GM23338 (cell line): ENCODE measurements around the gene ENPP1. TPM values are rescaled to one million over a fixed set of nuclear protein-coding genes. Genes with fewer than 3 reads are reported as not detected.

Experiments used
- ATAC-seq: fragments of 200-7000 bp; cut with Tn5 transposase; 3 replicates; pipeline ENCODE4 v1.9.1; 2020
- DNase-seq: peaks from one replicate; pipeline ENCODE4 v3.0.0-alpha.2; 2015; ENCODE audit warnings: low spot score
- H2AFZ ChIP-seq: fragments of 200-600 bp; sonication (generic); 2 replicates; pipeline ENCODE4 v1.8.0; 2016; ENCODE audit warnings: antibody characterized with exemption, mild to moderate bottlenecking, moderate library complexity
- H3F3A ChIP-seq: fragments of 200-600 bp; sonication (generic); replicated peaks from 2 replicates; pipeline ENCODE4 v1.8.0; 2017; ENCODE audit warnings: antibody characterized with exemption, mixed run types, low read depth
- H3K27ac ChIP-seq: fragments of 200-600 bp; sonication (generic); 2 replicates; pipeline ENCODE4 v1.6.1; 2016; ENCODE audit warnings: low read depth
- H3K27me3 ChIP-seq: fragments of 200-600 bp; sonication (generic); 2 replicates; pipeline ENCODE4 v1.8.0; 2016; ENCODE audit warnings: mild to moderate bottlenecking, mixed run types, moderate library complexity; ENCODE audit not compliant: insufficient read depth
- H3K36me3 ChIP-seq: fragments of 200-600 bp; sonication (generic); 2 replicates; pipeline ENCODE4 v1.8.0; 2016; ENCODE audit warnings: mild to moderate bottlenecking; ENCODE audit not compliant: insufficient read depth
- H3K4me1 ChIP-seq: fragments of 200-600 bp; sonication (generic); 2 replicates; pipeline ENCODE4 v1.8.0; 2016; ENCODE audit warnings: mild to moderate bottlenecking, moderate library complexity; ENCODE audit not compliant: insufficient read depth
- H3K4me2 ChIP-seq: fragments of 200-600 bp; sonication (generic); 2 replicates; pipeline ENCODE4 v1.7.1; 2017; ENCODE audit warnings: mixed run types
- H3K4me3 ChIP-seq: fragments of 200-600 bp; sonication (generic); 2 replicates; pipeline ENCODE4 v1.6.1; 2016; ENCODE audit warnings: mixed run types
- H3K79me2 ChIP-seq: fragments of 200-600 bp; sonication (generic); replicated peaks from 2 replicates; pipeline ENCODE4 v1.8.0; 2017; ENCODE audit warnings: mild to moderate bottlenecking; ENCODE audit not compliant: insufficient read depth
- H3K9me2 ChIP-seq: fragments of 200-600 bp; sonication (generic); 2 replicates; pipeline ENCODE4 v1.8.0; 2017; ENCODE audit not compliant: insufficient read depth
- H4K20me1 ChIP-seq: fragments of 200-600 bp; sonication (generic); replicated peaks from 2 replicates; pipeline ENCODE4 v1.8.0; 2017; ENCODE audit warnings: mild to moderate bottlenecking; ENCODE audit not compliant: insufficient read depth
- H3K27ac Mint-ChIP-seq: 2 replicates; pipeline ENCODE4 v1.8.0; 2020; ENCODE audit warnings: inconsistent platforms, mild to moderate bottlenecking, moderate library complexity, mixed read lengths
- H3K27me3 Mint-ChIP-seq: 3 replicates; pipeline ENCODE4 v1.8.0; 2022; ENCODE audit warnings: low read depth, mild to moderate bottlenecking, moderate library complexity, mixed read lengths, inconsistent platforms; ENCODE audit not compliant: insufficient read depth, poor library complexity
- H3K36me3 Mint-ChIP-seq: 3 replicates; pipeline ENCODE4 v1.8.0; 2021; ENCODE audit warnings: low read depth, mild to moderate bottlenecking, inconsistent platforms, moderate library complexity, mixed read lengths
- H3K4me1 Mint-ChIP-seq: 3 replicates; pipeline ENCODE4 v1.8.0; 2020; ENCODE audit warnings: mild to moderate bottlenecking, inconsistent platforms, mixed read lengths
- H3K4me3 Mint-ChIP-seq: 3 replicates; pipeline ENCODE4 v1.8.0; 2021; ENCODE audit warnings: moderate library complexity, mild to moderate bottlenecking, inconsistent platforms, mixed read lengths
- H3K9me3 Mint-ChIP-seq: 3 replicates; pipeline ENCODE4 v1.8.0; 2020; ENCODE audit warnings: moderate library complexity, mild to moderate bottlenecking, inconsistent platforms, mixed read lengths
- CREB1 ChIP-seq: fragments of 250-450 bp; sonication (Bioruptor Pico); IDR thresholded peaks from 2 replicates; pipeline ENCODE4 v1.5.0; 2020; ENCODE audit warnings: low read depth, mild to moderate bottlenecking, moderate library complexity
- EZH2 ChIP-seq: fragments of 200-600 bp; sonication (generic); IDR thresholded peaks from one replicate; pipeline ENCODE4 v1.8.0; 2017; ENCODE audit warnings: antibody characterized with exemption, mild to moderate bottlenecking, low read depth; ENCODE audit not compliant: unreplicated experiment
- EZH2phosphoT487 ChIP-seq: fragments of 200-600 bp; sonication (generic); IDR thresholded peaks from one replicate; pipeline ENCODE4 v1.8.1; 2018; ENCODE audit warnings: antibody characterized with exemption; ENCODE audit not compliant: unreplicated experiment
- JUNB ChIP-seq: IDR thresholded peaks from one replicate; pipeline ENCODE4 v1.6.1; 2016; ENCODE audit warnings: antibody characterized with exemption; ENCODE audit not compliant: unreplicated experiment
- NANOG ChIP-seq: IDR thresholded peaks from 2 replicates; pipeline ENCODE4 v1.6.1; 2016; ENCODE audit warnings: antibody characterized with exemption, borderline replicate concordance
- POLR2AphosphoS5 ChIP-seq: IDR thresholded peaks from 2 replicates; pipeline ENCODE4 v1.6.1; 2016; ENCODE audit warnings: antibody characterized with exemption, low read depth
- STAT1 ChIP-seq: IDR thresholded peaks from one replicate; pipeline ENCODE4 v1.6.1; 2016; ENCODE audit warnings: antibody characterized with exemption; ENCODE audit not compliant: unreplicated experiment
- ZNF114 ChIP-seq: fragments of 250-450 bp; sonication (Bioruptor Pico); IDR thresholded peaks from 2 replicates; pipeline ENCODE4 v1.5.0; 2020; ENCODE audit warnings: mild to moderate bottlenecking, moderate library complexity
- ZNF331 ChIP-seq: fragments of 250-450 bp; sonication (Bioruptor Pico); IDR thresholded peaks from 2 replicates; pipeline ENCODE4 v1.5.0; 2020; ENCODE audit warnings: low read depth, mild to moderate bottlenecking, moderate library complexity
- polyA plus RNA-seq: library from polyadenylated mRNA; unstranded; fragments of >200 nt; fragmentation: Nextera tagmentation; extraction: Ambion mirVana; gene quantifications from 2 replicates; pipeline ENCODE4 v1.2.1, GENCODE V29; 2016
- total RNA-seq: library from RNA; depleted of rRNA; stranded (reverse); fragments of >200 nt; shearing (Covaris generic); gene quantifications from 2 replicates; pipeline ENCODE4 v1.2.3, GENCODE V29; 2014
- TF ChIP-seq, protein P1 (sequence below): IDR thresholded peaks from one replicate; pipeline ENCODE4 v1.6.1; 2018; ENCODE audit warnings: antibody characterized with exemption; ENCODE audit not compliant: unreplicated experiment
- TF ChIP-seq, protein P2 (sequence below): fragments of 250-450 bp; sonication (Bioruptor Pico); IDR thresholded peaks from 2 replicates; pipeline ENCODE4 v1.5.0; 2020; ENCODE audit warnings: mild to moderate bottlenecking, moderate library complexity
- TF ChIP-seq, protein P3 (sequence below), 2 experiments: fragments of 200-600 bp in 1 of 2; sonication (generic) in 1 of 2; conservative IDR thresholded peaks; 2 replicates each; pipeline versions ENCODE4 v1.5.1 to v1.6.1; 2016 to 2017; ENCODE audit warnings: antibody characterized with exemption in 2 of 2, low read depth in 2 of 2, mild to moderate bottlenecking in 2 of 2, moderate library complexity in 1 of 2
- TF ChIP-seq, protein P4 (sequence below): IDR thresholded peaks from 2 replicates; pipeline ENCODE4 v1.6.1; 2016; ENCODE audit warnings: antibody characterized with exemption

ENPP1 gene
- total and polyA plus RNA-seq, 2 experiments from 2014 or later: 17.3 to 46.9 TPM

DNA sequence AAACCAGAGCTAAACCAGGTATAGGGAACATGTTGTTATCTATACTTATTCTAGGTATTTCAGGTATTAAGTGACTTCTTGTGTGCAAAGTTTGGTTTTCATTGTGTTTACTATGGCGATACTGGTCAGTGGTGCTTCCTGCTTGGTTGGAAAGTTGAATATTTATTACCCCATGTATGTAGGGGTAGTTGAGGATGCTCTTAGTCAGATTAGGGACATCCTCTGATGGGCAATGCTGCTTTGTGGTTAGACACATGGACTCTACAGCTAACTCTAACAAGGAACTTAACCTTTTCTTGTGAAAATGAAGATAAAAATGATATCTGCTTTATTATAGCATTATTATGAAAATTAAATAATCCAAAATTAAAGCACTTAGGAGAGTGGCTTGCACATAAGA lies 44.1 kb upstream of the ENPP1 start:
- H2AFZ ChIP-seq: no peak overlapping the region
- H3K79me2 ChIP-seq: no peaks in the 10 kb centered on the region
- no peaks in the 10 kb centered on the region for H4K20me1 ChIP-seq
- H3K36me3 ChIP-seq: no peaks in the 10 kb centered on the region
- H3K4me2 ChIP-seq: no peak overlapping the region
- no peaks in the 10 kb centered on the region for H3K4me1 ChIP-seq
- ATAC-seq (no peak), DNase-seq (no peak)
- no peak overlapping the region for H3K27ac ChIP-seq
- no peaks in the 10 kb centered on the region for H3K36me3 Mint-ChIP-seq
- TF ChIP-seq ZNF331 (CRISPR knock-in tag) (no peak), EZH2phosphoT487 (no peak), EZH2 (no peak), ZNF114 (CRISPR knock-in tag) (no peak), CREB1 (CRISPR knock-in tag) (no peak), POLR2AphosphoS5 (no peak), JUNB (no peak), STAT1 (no peak), NANOG (no peak)
- TF ChIP-seq, protein P1, sequence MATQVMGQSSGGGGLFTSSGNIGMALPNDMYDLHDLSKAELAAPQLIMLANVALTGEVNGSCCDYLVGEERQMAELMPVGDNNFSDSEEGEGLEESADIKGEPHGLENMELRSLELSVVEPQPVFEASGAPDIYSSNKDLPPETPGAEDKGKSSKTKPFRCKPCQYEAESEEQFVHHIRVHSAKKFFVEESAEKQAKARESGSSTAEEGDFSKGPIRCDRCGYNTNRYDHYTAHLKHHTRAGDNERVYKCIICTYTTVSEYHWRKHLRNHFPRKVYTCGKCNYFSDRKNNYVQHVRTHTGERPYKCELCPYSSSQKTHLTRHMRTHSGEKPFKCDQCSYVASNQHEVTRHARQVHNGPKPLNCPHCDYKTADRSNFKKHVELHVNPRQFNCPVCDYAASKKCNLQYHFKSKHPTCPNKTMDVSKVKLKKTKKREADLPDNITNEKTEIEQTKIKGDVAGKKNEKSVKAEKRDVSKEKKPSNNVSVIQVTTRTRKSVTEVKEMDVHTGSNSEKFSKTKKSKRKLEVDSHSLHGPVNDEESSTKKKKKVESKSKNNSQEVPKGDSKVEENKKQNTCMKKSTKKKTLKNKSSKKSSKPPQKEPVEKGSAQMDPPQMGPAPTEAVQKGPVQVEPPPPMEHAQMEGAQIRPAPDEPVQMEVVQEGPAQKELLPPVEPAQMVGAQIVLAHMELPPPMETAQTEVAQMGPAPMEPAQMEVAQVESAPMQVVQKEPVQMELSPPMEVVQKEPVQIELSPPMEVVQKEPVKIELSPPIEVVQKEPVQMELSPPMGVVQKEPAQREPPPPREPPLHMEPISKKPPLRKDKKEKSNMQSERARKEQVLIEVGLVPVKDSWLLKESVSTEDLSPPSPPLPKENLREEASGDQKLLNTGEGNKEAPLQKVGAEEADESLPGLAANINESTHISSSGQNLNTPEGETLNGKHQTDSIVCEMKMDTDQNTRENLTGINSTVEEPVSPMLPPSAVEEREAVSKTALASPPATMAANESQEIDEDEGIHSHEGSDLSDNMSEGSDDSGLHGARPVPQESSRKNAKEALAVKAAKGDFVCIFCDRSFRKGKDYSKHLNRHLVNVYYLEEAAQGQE: no peak
- TF ChIP-seq, protein P2, sequence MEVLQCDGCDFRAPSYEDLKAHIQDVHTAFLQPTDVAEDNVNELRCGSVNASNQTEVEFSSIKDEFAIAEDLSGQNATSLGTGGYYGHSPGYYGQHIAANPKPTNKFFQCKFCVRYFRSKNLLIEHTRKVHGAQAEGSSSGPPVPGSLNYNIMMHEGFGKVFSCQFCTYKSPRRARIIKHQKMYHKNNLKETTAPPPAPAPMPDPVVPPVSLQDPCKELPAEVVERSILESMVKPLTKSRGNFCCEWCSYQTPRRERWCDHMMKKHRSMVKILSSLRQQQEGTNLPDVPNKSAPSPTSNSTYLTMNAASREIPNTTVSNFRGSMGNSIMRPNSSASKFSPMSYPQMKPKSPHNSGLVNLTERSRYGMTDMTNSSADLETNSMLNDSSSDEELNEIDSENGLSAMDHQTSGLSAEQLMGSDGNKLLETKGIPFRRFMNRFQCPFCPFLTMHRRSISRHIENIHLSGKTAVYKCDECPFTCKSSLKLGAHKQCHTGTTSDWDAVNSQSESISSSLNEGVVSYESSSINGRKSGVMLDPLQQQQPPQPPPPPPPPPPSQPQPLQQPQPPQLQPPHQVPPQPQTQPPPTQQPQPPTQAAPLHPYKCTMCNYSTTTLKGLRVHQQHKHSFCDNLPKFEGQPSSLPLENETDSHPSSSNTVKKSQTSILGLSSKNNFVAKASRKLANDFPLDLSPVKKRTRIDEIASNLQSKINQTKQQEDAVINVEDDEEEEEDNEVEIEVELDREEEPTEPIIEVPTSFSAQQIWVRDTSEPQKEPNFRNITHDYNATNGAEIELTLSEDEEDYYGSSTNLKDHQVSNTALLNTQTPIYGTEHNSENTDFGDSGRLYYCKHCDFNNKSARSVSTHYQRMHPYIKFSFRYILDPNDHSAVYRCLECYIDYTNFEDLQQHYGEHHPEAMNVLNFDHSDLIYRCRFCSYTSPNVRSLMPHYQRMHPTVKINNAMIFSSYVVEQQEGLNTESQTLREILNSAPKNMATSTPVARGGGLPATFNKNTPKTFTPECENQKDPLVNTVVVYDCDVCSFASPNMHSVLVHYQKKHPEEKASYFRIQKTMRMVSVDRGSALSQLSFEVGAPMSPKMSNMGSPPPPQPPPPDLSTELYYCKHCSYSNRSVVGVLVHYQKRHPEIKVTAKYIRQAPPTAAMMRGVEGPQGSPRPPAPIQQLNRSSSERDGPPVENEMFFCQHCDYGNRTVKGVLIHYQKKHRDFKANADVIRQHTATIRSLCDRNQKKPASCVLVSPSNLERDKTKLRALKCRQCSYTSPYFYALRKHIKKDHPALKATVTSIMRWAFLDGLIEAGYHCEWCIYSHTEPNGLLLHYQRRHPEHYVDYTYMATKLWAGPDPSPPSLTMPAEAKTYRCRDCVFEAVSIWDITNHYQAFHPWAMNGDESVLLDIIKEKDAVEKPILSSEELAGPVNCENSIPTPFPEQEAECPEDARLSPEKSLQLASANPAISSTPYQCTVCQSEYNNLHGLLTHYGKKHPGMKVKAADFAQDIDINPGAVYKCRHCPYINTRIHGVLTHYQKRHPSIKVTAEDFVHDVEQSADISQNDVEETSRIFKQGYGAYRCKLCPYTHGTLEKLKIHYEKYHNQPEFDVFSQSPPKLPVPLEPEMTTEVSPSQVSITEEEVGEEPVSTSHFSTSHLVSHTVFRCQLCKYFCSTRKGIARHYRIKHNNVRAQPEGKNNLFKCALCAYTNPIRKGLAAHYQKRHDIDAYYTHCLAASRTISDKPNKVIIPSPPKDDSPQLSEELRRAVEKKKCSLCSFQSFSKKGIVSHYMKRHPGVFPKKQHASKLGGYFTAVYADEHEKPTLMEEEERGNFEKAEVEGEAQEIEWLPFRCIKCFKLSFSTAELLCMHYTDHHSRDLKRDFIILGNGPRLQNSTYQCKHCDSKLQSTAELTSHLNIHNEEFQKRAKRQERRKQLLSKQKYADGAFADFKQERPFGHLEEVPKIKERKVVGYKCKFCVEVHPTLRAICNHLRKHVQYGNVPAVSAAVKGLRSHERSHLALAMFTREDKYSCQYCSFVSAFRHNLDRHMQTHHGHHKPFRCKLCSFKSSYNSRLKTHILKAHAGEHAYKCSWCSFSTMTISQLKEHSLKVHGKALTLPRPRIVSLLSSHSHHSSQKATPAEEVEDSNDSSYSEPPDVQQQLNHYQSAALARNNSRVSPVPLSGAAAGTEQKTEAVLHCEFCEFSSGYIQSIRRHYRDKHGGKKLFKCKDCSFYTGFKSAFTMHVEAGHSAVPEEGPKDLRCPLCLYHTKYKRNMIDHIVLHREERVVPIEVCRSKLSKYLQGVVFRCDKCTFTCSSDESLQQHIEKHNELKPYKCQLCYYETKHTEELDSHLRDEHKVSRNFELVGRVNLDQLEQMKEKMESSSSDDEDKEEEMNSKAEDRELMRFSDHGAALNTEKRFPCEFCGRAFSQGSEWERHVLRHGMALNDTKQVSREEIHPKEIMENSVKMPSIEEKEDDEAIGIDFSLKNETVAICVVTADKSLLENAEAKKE (CRISPR knock-in tag): no peak
- TF ChIP-seq, protein P3, sequence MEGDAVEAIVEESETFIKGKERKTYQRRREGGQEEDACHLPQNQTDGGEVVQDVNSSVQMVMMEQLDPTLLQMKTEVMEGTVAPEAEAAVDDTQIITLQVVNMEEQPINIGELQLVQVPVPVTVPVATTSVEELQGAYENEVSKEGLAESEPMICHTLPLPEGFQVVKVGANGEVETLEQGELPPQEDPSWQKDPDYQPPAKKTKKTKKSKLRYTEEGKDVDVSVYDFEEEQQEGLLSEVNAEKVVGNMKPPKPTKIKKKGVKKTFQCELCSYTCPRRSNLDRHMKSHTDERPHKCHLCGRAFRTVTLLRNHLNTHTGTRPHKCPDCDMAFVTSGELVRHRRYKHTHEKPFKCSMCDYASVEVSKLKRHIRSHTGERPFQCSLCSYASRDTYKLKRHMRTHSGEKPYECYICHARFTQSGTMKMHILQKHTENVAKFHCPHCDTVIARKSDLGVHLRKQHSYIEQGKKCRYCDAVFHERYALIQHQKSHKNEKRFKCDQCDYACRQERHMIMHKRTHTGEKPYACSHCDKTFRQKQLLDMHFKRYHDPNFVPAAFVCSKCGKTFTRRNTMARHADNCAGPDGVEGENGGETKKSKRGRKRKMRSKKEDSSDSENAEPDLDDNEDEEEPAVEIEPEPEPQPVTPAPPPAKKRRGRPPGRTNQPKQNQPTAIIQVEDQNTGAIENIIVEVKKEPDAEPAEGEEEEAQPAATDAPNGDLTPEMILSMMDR (conservative IDR thresholded peaks at IDR 0.05; ENCODE audit: low read depth in 2 of 2): no peak
- TF ChIP-seq, protein P4, sequence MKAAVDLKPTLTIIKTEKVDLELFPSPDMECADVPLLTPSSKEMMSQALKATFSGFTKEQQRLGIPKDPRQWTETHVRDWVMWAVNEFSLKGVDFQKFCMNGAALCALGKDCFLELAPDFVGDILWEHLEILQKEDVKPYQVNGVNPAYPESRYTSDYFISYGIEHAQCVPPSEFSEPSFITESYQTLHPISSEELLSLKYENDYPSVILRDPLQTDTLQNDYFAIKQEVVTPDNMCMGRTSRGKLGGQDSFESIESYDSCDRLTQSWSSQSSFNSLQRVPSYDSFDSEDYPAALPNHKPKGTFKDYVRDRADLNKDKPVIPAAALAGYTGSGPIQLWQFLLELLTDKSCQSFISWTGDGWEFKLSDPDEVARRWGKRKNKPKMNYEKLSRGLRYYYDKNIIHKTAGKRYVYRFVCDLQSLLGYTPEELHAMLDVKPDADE: no peak
- no peak overlapping the region for H3K27ac Mint-ChIP-seq
- no peaks in the 10 kb centered on the region for H3K27me3 ChIP-seq
- H3K4me3 Mint-ChIP-seq: no peak overlapping the region
- peaks cover 2% of the 10 kb centered on the region for H3K27me3 Mint-ChIP-seq
- no peaks in the 10 kb centered on the region for H3K9me3 Mint-ChIP-seq
- no peaks in the 10 kb centered on the region for H3F3A ChIP-seq
- no peaks in the 10 kb centered on the region for H3K9me2 ChIP-seq
- peaks cover 4% of the 10 kb centered on the region; the same call in 2 of the 3 replicates for H3K4me1 Mint-ChIP-seq
- H3K4me3 ChIP-seq: no peak overlapping the region
